Right ventricle myocardium superior (tissue), 1 donor: Measurements from ENCODE around the gene IL31. TPM values are rescaled to one million over a fixed set of nuclear protein-coding genes. Genes with fewer than 3 reads are reported as not detected.

ENCODE experiments used
- ATAC-seq: fragments of 200-7000 bp; cut with Tn5 transposase; one replicate; pipeline ENCODE4 v1.9.1; 2020; ENCODE audit warnings: mild to moderate bottlenecking; ENCODE audit not compliant: poor library complexity
- DNase-seq: peaks from one replicate; pipeline ENCODE4 v3.0.0-alpha.2; 2020
- intact Hi-C: fragments of 100-400 bp; cut with DNase I; formaldehyde crosslinking; loops from one replicate; pipeline ENCODE4 v1.11.2; 2022
- total RNA-seq: library from RNA; stranded (reverse); fragmentation: NEBNext Ultra II Directional; extraction: Animal tissue kit (Norgen Biotek cat#: 25700); gene quantifications from one replicate; pipeline ENCODE4 v1.2.1, GENCODE V29; 2021
- donor health status: DM: no; HTN: yes; CAD: no; lungs with severe emphysema.

The IL31 gene
- total RNA-seq, 1 donor from 2014 or later, result not detected

DNA sequence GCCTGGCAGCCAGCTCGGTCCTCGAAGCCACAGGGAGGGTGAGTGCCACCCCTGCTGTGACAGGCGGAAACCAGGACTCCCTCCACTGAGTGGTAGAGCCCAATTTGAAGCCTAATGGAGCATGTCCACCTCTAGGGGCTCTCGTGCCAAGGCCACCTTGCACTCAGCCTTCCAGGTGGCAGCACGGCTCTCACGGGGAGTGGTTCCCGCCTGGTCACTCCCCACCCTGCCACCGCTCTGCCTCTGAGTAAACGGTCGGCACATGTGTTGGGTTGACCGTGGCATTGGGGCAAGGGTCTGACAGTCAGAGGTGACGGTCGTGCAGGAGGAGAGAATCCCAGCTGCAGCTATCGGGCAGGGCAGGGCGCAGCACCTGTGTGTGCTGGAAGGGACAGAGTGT, 34.8 kb downstream of the IL31 start:
- intact Hi-C loops, result no loop called here
- ATAC-seq, result no peak
- DNase-seq, result no peak

DNA sequence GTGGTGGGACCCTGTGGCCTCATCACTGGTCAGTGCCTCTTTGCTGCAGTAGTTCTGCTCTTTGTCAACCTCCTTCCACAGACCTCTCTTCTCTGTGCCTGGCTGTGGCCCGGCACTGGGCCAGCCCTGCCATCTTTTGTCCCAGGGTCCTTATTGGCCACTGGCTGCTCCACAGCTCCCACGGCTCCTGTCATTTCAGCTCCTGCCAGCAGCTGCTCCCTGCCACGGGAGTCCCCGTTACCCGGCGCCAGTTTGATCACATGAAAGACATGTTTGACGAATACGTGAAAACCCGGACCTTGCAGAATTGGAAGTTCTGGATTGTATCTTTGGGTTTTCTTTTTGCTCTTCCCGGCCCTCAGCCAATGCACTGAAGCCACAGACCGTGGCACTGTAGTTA, 35.4 kb downstream of the IL31 start:
- DNase-seq (no peak), ATAC-seq (no peak)
- intact Hi-C loops, result no loop called here

DNA sequence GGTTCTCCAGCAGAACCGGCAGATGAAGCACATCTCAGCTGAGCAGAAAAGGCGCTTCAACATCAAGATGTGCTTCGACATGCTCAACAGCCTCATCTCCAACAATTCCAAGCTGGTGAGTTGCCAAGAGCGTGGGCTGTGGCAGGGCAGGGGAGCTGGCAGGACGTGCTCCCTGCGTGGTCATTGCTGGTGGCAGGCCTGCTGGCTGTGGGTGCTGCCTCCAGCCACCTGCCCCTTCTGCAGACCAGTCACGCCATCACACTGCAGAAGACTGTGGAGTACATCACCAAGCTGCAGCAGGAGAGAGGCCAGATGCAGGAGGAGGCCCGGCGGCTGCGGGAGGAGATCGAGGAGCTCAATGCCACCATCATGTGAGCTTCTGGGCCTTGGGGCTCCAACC, 35.8 kb downstream of the IL31 start:
- ATAC-seq, result no peak
- DNase-seq, result no peak
- intact Hi-C loops, result no loop called here

DNA sequence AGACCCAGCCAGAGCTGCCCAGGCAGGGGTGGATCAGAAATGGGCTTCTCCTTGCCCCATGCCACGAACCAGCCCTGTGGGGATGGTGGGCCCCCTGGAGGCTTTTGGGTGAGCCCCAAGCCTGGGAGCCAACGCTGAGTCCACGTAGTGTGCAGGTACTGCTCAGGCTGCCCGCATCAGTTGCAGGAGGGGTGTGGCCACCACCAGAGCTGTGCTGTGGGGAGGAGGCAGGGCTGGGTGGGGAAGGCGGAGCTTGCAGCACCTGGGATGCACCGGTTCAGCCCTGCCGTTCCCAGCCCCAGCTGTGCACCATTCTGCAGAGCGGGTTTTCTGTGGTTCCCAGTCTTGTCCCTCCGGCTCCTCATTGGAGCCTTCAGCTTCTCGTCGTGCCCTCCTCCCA, 36.3 kb downstream of the IL31 start:
- intact Hi-C loops, result no loop called here
- ATAC-seq (no peak), DNase-seq (no peak)

DNA sequence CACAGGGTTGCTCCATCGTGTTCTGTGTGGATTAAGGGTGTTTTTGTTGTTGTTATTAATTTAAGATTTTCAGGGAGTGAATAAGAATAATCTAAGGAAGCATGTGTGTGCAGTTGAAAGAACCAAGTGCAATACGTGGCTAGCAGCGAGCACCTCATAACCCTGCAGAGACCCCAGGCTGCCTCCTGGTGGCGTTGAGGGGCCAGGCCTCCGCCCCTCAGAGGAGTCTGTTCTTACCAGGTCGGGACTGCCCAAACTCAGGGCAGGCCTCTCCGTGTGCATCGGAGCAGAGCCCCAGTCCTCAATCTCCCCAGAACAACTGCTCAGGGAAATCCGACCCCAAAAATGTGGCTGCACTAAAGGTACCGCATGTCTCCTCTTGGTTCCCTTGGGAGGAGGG, 36.8 kb downstream of the IL31 start:
- DNase-seq (no peak), ATAC-seq (no peak)
- intact Hi-C loops, result no loop called here

DNA sequence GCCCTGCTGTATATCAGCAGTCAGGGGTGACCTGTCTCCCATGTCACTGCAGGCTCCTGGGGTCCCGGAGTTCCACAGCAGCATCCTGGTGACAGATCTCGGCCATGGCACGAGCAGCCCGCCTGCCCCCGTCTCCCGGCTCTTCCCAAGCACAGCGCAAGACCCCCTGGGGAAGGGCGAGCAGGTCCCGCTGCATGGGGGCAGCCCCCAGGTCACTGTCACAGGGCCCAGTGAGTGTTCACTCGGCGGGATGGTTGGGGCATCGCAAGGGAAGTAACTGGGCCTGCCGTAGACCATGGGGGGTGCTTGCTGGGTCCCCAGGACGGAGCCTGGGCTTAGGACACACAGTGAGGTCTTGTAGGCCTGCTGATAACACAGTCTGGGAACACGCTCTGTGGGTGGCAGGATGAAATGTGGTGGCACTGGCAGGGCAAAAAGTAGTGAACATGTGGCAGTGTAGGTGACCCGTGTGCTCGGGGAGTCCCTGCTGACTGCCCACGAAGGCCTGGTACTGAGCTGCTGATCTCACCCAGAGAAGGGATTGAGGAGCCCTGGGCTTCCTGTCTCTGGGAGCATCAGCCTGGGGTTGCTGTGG, 38.5 kb downstream of the IL31 start:
- intact Hi-C loops, result no loop called here
- no peak for DNase-seq
- no peak for ATAC-seq

DNA sequence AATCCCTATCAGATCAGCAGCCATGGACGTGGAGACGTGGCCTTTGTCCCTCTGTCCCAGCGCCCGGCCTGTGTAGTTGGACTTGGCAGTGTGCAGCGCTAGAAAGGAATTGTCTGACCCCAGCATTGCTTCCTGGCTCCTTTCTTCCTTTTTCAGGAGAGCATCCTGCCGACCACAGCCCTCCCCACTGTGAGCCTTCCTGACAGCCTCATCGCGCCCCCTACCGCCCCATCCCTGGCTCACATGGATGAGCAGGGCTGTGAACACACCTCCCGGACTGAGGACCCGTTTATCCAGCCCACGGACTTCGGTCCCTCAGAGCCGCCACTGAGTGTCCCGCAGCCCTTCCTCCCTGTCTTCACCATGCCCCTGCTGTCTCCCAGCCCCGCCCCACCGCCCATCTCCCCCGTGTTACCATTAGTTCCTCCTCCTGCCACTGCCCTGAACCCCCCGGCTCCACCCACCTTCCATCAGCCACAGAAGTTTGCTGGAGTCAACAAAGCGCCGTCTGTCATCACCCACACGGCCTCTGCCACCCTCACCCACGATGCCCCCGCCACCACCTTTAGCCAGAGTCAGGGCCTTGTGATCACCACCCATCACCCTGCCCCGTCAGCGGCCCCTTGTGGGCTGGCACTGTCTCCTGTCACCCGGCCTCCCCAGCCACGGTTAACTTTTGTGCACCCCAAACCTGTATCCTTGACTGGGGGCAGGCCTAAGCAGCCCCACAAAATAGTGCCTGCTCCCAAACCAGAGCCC, 40.6 kb downstream of the IL31 start:
- intact Hi-C loops, result no loop called here
- ATAC-seq (no peak), DNase-seq (peak; percentile 41)

DNA sequence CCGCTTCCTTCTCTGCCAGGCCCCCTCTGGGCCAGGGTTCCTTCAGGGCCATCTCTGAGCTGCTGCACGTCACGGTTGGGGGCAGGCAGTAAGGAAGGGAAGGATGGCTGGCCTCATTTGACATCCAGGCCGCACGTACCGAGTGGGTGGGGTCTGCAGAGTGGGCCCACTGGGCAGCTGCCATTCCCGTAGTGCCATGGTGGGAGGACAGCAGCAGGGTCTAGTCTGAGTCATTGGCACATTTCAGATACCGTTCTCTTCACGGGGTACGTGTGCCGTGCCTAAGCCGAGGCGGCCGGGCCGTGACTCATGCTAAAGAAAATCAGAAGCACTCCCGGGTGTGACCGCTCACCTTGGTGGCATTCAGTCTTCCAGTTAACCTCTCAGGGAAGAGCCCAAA, 43.9 kb downstream of the IL31 start:
- DNase-seq (peak; percentile 33), ATAC-seq (no peak)
- intact Hi-C loops, result no loop called here

DNA sequence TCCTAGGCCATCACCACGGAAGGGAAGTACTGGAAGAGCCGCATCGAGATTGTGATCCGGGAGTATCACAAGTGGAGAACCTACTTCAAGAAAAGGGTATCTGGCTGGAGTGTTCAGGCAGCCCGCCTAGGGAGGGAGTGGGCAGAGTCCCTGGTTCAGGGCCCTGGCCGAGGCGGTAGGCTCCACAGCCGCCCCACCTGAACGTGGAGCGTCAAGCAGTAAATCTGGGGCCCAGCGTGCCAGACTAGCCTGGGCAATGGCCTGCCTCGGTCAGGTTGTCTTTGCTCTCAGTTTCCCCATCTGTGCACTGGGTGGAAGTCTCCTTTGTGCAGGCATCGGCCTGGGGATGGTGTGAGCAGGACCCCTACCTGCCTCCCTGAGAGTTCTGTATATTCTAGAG, 44.9 kb downstream of the IL31 start:
- DNase-seq, result peak; percentile 33
- intact Hi-C loops, result loop anchor here (10.0 kb wide), 1 partner anchor 204 kb away; no protein-coding TSS in a partner anchor

DNA sequence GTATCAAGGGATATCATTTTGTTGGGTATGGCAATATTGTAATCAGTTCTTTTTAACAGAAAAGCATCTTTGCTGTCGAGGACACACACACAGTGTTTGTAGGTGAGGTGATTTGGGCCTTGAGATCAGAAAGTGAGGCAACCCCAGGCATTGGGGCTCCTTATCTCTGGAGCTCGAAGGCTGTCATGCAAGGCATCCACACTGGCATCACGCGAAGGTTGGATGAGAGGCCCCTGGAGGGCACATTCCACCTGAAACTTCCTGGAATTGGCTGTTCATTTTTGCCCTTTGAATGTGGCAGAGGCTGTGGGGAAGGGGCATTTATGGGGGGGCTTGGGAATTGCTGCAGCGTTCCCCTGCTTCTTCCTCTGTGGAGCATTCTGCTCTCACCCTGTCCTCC, 45.5 kb downstream of the IL31 start:
- intact Hi-C loops, result loop anchor here (10.0 kb wide), 1 partner anchor 204 kb away; no protein-coding TSS in a partner anchor
- ATAC-seq, result no peak
- DNase-seq, result no peak

More for the DNA sequence above, 44.9 kb downstream of the IL31 start:
- no peak for ATAC-seq

DNA sequence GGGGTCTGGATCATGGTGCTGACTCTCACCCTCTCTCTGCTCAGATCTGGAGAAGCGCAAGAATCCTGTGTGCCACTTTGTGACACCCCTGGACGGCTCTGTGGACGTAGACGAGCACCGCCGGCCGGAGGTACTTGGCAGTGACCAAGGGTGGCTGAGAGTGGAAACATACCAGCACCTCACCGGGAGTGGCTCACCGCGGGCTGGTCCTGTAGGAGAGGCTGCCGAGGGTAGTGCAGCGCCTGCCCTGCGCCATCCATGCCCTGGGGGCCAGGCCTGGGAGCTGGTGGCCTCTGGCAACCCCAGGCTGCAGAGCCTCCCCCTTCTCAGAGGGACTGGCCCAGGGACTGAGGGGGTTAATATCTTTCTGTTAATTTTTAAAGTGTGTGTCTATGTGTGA, 46.2 kb downstream of the IL31 start:
- DNase-seq, result no peak
- no peak for ATAC-seq
- intact Hi-C loops, result loop anchor here (10.0 kb wide), 1 partner anchor 203 kb away; no protein-coding TSS in a partner anchor

DNA sequence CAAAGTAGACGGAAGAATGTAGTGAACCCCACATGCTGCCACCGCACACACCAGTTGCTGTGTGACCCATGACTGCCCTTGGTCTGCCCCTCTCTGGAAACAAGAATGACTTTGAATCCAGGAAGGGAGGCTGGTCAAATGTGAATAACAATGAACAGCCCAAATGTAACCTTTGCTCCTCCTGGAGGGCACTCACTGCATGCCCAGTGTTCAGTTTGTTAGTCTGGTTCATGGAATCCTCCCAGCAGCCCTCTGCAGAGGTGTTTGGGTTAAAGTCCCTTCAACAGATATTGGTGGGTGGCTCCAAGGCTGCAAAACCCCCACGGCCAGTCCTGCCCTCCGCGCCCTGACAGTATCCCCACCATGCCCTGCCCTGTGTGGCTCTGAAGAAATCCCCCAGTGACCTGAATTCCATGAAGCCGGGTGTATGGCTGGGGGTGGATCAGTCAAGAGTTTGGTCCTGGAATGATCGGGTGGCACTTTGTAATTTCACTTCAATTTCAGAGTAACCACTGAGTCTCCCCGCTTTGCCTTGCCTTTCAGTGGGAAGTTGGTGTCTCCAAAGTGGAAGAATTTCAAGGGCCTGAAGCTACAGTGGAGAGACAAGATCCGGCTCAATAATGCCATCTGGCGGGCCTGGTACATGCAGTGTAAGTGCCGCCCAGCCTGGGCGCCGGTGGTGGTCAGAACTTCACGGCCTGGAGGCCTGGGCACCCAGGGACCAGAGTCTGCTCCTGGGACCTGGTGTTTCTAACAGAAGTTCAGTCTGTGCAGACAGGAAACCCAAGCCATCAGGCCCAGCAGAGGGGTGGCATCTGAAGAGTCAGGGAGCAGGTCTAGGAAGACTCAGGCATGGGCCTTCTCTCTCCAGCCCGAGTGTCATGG, 47.1 kb downstream of the IL31 start:
- DNase-seq (peak; percentile 40), ATAC-seq (peak; percentile 57)
- intact Hi-C loops, result loop anchor here (10.0 kb wide), 1 partner anchor 202 kb away; no protein-coding TSS in a partner anchor

DNA sequence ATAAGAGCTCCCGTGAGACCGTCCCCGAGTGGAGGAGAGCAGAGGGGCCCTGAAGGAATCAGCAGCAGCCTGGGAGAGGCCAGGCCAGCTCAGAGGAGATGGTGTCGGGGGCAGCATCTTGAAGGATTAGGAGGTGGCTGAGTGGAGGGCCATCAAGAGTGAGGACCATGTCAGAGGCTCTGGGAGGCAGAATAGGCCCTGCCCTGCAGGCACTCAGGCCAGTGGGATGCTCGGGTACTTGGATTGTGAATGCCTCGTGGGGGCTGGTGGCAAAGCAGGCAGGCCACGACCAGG, 47.7 kb downstream of the IL31 start:
- intact Hi-C loops, result loop anchor here (10.0 kb wide), 1 partner anchor 201 kb away; no protein-coding TSS in a partner anchor
- DNase-seq (no peak), ATAC-seq (no peak)

DNA sequence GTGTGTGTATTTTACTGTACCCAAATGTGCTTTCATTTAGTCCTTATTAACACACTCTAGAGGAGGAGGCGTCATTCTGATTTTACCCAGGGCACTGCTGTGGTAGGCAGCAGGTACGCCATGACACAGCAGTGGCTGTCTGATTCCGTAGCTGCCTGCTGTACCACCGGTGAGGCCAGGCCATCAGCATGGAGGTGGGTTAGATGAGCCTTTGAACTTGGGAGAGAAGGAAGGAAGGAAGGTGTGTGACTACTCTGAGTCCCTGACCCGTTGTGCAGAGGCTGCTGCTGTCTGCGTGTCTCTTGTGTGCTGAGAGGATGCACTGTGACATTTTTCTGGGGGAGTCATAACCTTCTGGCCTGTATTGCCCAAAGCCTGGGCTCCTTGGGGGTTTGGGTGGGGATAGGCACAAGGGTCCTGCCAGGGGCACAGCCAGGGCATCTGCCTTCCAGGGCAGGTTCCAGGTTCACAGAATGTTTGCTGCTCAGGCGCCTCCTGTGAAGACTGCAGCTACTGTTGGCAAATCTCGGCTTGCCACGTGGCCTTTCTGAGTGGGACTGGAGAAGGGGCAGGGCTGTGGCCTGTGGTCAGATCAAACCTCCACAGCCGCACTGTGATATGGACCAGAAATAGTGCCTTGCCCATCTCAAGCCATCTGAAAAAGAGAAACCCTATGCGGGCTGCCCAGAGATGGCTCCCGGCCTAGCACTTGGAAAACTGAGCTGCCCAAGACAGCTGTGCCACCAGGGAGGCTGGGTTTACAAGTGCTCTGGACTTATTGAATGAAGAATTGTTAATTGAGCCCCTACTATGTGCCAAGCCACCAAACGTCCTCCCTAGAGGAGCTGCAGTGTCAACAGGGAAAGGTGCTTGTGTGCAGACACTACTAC, 48.3 kb downstream of the IL31 start:
- ATAC-seq, result no peak
- intact Hi-C loops, result loop anchor here (10.0 kb wide), 1 partner anchor 201 kb away; no protein-coding TSS in a partner anchor

DNA sequence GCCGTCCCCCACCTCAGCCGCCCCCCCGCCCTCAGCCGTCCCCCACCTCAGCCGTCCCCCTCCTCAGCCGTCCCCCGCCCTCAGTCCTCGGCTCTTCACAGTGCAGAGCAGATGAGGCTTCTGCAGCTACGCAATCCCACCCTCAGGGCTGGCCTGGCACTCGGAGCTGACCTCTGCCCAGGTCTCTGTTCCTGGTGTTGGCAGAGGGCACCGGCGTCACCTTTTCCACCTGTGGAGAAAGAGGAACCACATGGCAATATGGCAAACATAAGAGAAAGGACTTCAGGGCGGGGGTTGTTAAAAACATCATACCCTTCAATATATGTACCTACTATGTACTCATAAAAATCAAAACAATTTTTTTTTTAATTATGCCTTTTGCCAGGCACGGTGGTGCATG, 49.7 kb downstream of the IL31 start:
- peak; percentile 13 for DNase-seq
- ATAC-seq, result no peak
- intact Hi-C loops, result loop anchor here (10.0 kb wide), 1 partner anchor 200 kb away; no protein-coding TSS in a partner anchor

More for the DNA sequence above, 48.3 kb downstream of the IL31 start:
- peak; percentile 12 for DNase-seq

DNA sequence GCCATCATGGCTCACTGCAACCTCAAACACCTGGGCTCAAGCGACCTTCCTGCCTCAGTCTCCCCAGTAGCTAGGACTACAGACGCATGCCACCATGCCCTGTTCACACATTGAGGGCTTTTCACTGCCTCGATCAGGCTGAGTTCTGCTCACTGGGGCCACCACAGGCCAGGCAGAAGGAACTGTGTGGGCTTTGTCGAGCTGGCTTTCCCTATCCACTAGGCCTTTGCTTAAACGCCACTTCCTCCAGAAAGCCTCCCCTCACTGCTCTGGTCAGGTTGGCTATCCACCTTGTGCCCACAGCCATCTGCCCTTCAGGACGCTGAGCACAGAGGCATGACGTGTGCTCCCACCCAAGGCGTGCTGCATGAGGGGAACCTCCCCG, 50.3 kb downstream of the IL31 start:
- intact Hi-C loops, result loop anchor here (1.0 to 10.0 kb wide), 2 partner anchors 69 to 199 kb away; no protein-coding TSS in a partner anchor
- peak; percentile 20 for DNase-seq

DNA sequence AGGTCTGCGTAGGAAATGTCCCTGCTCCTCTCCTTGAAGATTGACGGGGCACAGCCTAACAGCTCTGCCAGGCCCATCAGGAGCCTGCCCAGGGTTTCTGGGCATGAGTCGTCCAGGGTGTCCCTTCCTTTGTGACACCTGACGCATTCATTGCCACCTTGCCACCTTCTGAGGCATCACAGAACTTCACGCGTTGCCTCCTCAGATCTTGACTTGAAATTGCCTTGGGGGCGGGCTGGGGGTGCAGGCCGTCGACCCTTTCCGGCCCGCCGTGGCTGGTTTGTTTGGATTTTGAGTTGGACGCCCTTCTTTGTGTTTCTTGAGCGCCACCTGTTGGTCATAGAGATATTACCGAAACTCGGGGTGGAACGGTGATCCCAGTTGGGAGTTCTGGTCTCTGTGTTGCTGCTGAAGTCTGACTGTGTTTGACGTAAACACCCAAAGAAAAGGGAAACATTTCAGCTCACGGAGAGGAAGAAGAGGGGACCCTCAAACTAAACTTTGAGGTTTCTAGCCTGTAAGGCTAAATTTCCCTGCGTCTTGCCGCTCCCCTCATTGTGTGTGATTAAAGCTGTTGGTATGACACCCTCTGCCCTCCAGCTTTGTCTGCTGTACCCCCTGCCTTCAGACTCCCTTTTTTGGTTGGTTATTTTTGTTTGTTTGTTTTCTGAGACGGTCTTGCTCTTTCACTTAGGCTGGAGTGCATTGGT, 50.8 kb downstream of the IL31 start:
- ATAC-seq (peak; percentile 67), DNase-seq (no peak)
- intact Hi-C loops, result loop anchor here (1.0 to 10.0 kb wide), 2 partner anchors 69 to 198 kb away; no protein-coding TSS in a partner anchor

More for the DNA sequence above, 50.3 kb downstream of the IL31 start:
- no peak for ATAC-seq
